Diencephalon (tissue), 1 donor: ENCODE data around the gene LCE3D. TPM values are rescaled to one million over a fixed set of nuclear protein-coding genes. Genes with fewer than 3 reads are reported as not detected.

ENCODE experiments used
- small RNA-seq: library from RNA; depleted of rRNA; stranded (forward); fragments of <200 nt; gene quantifications from one replicate; pipeline ENCODE3, GENCODE V24; 2014
- total RNA-seq: library from RNA; depleted of rRNA; stranded (reverse); fragments of >200 nt; gene quantifications from one replicate; pipeline ENCODE4 v1.2.3, GENCODE V29; 2014

Gene LCE3D, protein sequence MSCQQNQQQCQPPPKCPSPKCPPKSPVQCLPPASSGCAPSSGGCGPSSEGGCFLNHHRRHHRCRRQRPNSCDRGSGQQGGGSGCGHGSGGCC
- total RNA-seq, result not detected

DNA sequence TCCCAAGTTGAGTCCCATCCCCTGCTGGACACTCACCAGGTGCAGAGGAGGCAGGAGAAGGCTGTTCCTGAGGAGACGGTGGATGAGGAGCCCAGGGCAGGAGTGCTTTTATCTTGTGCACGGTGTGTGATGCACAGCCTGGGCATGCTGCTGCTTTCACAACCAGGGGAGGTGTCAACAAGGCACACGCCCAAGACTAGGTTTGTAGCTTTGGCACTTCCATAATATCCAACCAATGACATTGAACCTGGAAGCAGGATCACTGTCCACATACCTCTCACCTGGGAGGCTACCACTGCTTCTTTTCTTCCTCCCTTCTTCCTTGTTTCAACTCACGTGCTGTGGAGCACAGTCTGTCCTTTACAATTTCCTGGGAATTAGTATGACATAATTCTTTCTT is at the start of gene LCE3D:
Gene LCE3D, minus strand, starts transcription at position 84 of the 400 bp plus-strand sequence. CDS start 580 bp downstream, outside the sequence.

DNA sequence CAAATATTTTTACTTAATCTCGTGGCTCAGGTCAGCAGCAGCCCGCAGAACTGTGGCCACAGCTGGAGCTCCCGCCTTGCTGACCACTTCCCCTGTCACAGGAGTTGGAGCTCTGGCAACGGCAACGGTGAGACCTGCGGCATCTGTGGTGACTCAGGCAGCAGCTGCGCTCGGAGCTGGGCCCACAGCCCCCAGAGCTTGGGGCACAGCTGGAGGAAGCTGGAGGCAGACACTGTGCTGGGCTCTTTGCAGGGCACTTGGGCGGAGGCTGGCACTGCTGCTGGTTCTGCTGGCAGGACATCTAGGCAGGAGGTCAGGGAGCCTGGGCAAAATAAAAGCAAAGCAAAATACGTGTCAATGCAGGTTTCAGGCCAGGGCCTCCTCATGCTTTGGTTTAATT is 42.5 kb upstream of the LCE3D start, which contains the start of gene LCE3A:
Gene LCE3A, minus strand, starts transcription at position 301 of the 400 bp plus-strand sequence. Its CDS starts 0 bp downstream, at position 301.

DNA sequence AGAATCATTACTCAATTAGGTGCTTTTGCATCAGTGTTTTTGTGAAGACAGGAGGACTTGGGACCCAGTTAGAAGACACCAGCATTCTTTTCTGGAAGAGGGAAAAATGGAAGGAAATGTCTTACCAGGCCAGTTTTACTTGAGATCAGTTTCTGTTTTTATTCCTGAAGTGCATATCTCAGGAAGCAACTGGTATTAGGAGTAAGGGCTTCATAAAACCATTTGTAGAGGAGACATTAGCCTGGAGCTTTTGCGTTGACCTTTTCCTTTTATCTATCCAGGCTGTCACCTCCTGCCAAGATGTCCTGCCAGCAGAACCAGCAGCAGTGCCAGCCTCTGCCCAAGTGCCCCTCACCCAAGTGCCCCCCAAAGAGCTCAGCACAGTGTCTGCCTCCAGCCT is 33.2 kb upstream of the LCE3D start, which contains the start of gene LCE3B:
Gene LCE3B, plus strand, starts transcription at position 301 of the 400 bp plus-strand sequence. Its CDS starts 0 bp downstream, at position 301.

DNA sequence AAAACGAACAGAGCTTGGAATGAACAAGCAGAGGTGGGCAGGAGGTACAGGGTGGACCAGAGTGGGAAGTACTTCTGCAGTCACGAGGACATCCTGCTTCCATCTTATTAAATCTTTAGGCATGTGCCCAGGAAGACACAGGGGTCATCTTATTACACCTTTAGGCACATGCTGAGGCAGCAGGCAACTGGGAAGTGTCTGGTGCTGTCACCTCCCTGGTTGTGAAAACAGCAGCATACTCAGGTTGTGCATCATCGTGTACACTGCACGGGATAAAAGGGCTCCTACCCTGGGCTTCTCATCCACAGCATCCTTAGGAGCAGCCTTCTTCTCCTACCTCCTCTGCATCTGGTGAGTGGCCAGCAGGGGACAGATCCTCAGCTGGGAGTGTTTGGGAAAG is 19.6 kb upstream of the LCE3D start, which contains the start of gene LCE3C:
Gene LCE3C, plus strand, starts transcription at position 301 of the 400 bp plus-strand sequence. CDS start 498 bp downstream, outside the sequence.

DNA sequence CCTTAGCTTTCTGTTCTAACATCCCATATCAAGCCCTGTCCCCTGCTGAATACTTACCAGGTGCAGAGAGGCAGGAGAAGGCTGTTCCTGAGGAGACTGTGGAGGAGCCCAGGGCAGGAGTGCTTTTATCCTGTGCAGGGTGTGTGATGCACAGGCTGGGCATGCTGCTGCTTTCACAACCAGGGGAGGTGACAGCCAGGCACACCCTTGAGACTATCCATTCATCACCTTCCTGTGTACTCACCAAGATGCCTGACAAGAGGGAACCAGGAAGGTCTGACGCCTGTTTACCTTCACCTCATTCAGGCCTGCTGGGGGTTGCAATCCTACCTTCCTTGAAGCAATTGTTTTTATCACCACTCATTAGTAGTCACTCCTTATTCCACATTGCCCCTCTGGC is 13.6 kb downstream of the LCE3D start, which contains the start of gene LCE3E:
Gene LCE3E, minus strand, starts transcription at position 100 of the 400 bp plus-strand sequence. CDS start 572 bp downstream, outside the sequence.

Small RNAs within 50 kb of the gene (small RNA-seq; reads per million reads assigned to genes)
- gene LCE3A (not detected), gene LCE3B (not detected)

Other genes with a start within 250 kb of the LCE3D start
- not detected for gene FLG2, start 220.5 kb downstream of the LCE3D start, total RNA-seq
- gene CRNN, start 166.3 kb downstream of the LCE3D start, total RNA-seq, result not detected
- not detected for gene LCE5A, start 69.7 kb downstream of the LCE3D start, total RNA-seq
- gene CRCT1, start 66.0 kb downstream of the LCE3D start, total RNA-seq, result not detected
- gene LCE3E, start 13.7 kb downstream of the LCE3D start, total RNA-seq, result not detected
- gene LCE3C, start 19.7 kb upstream of the LCE3D start, total RNA-seq, result not detected
- gene LCE3B, start 33.3 kb upstream of the LCE3D start, total RNA-seq, result not detected
- not detected for gene LCE3A, start 42.6 kb upstream of the LCE3D start, total RNA-seq
- gene LCE2D, start 82.9 kb upstream of the LCE3D start, total RNA-seq, result not detected
- not detected for gene LCE2C, start 94.8 kb upstream of the LCE3D start, total RNA-seq
- not detected for gene LCE2B, start 105.6 kb upstream of the LCE3D start, total RNA-seq
- not detected for gene LCE2A, start 117.8 kb upstream of the LCE3D start, total RNA-seq
- gene LCE4A, start 127.6 kb upstream of the LCE3D start, total RNA-seq, result not detected
- gene KPRP, start 177.5 kb upstream of the LCE3D start, total RNA-seq, result not detected
- gene LCE1F, start 194.6 kb upstream of the LCE3D start, total RNA-seq, result not detected
- gene LCE1E, start 205.7 kb upstream of the LCE3D start, total RNA-seq, result not detected
- not detected for gene LCE1D, start 216.2 kb upstream of the LCE3D start, total RNA-seq
- gene LCE1C, start 226.1 kb upstream of the LCE3D start, total RNA-seq, result not detected
- not detected for gene LCE1B, start 231.5 kb upstream of the LCE3D start, total RNA-seq
- not detected for gene LCE1A, start 247.0 kb upstream of the LCE3D start, total RNA-seq